Cardiac fibroblast (primary cell): ENCODE results near the gene CARD6.
"Not testable (repeated sequence)": the region's sequence is repeated elsewhere in the genome, so short reads cannot be mapped to it uniquely, and the experiment has no call there.

Experiments
- DNase-seq, 2 donors: peaks; one replicate each; pipeline versions ENCODE4 v3.0.0 to v3.0.0-alpha.2; 2010; ENCODE audit warnings: low read depth in 2 of 2
- H3K4me3 ChIP-seq, 2 donors: replicated peaks in 1 of 2; 1 replicate in 1 of 2; 2 replicates in 1 of 2; pipeline ENCODE4 v1.5.1; 2011; ENCODE audit warnings: low read depth in 2 of 2, low read length in 2 of 2, mild to moderate bottlenecking in 2 of 2, moderate library complexity in 1 of 2
- CTCF ChIP-seq: IDR thresholded peaks from one replicate; pipeline ENCODE4 v1.5.1; 2011; ENCODE audit warnings: low read depth, mild to moderate bottlenecking, low read length, inconsistent platforms

The CARD6 gene

GRCh38 chr5:40866844-40867243 lies 25.7 kb downstream of the CARD6 start:
- no peak for TF ChIP-seq CTCF
- no peak for DNase-seq
- no peak overlapping the region for H3K4me3 ChIP-seq

GRCh38 chr5:40869384-40869783 lies 28.2 kb downstream of the CARD6 start:
- no peak for TF ChIP-seq CTCF
- no peak overlapping the region for H3K4me3 ChIP-seq
- DNase-seq, result peak in 1 of 2 donors; percentile 11

GRCh38 chr5:40871177-40871576 lies 30.0 kb downstream of the CARD6 start:
- peak; percentile 19 to 28 for DNase-seq
- no peak overlapping the region for H3K4me3 ChIP-seq
- TF ChIP-seq CTCF, result no peak

- H3K4me3 ChIP-seq, DNase-seq: not testable (repeated sequence)
Measured at GRCh38 chr5:40872253-40872652, 31.1 kb downstream of the CARD6 start.

- DNase-seq, result peak in 1 of 2 donors; percentile 12
- no peak overlapping the region for H3K4me3 ChIP-seq
- no peak for TF ChIP-seq CTCF
Measured at GRCh38 chr5:40873286-40873880, 32.2 kb downstream of the CARD6 start.

GRCh38 chr5:40875958-40876357 lies 34.8 kb downstream of the CARD6 start:
- no peak for TF ChIP-seq CTCF
- H3K4me3 ChIP-seq, result no peak overlapping the region
- no peak for DNase-seq

GRCh38 chr5:40877371-40877988 lies 36.3 kb downstream of the CARD6 start:
- no peak overlapping the region for H3K4me3 ChIP-seq
- no peak for DNase-seq
- TF ChIP-seq CTCF, result no peak
